IMR-90 (cell line): Measurements from ENCODE around the gene PCBP3. TPM values are rescaled to one million over a fixed set of nuclear protein-coding genes. Genes with fewer than 3 reads are reported as not detected.

Experiments
- ATAC-seq: fragments of 200-7000 bp; cut with Tn5 transposase; 2 replicates; pipeline ENCODE4 v1.9.1; 2020; ENCODE audit warnings: low read depth, mild to moderate bottlenecking, moderate library complexity
- BruUV-seq: library from RNA; stranded (reverse); fragments of 400-500 nt; replicated peaks from 2 replicates; lab custom pipeline; 2021; lab: Mats Ljungman, UMichigan
- CTCF ChIA-PET: fragments of 300-600 bp; formaldehyde crosslinking; extraction: SDS; loops from one replicate; lab custom pipeline; 2021; ENCODE audit warnings: antibody characterized with exemption; lab: Yijun Ruan, JAX
- POLR2A ChIA-PET: fragments of 300-600 bp; sonication (Branson Sonifier 250); formaldehyde crosslinking; loops from one replicate; lab custom pipeline; 2022; ENCODE audit warnings: antibody characterized with exemption; ENCODE audit not compliant: unreplicated experiment; lab: Charles Lee
- DNase-seq: peaks from one replicate; pipeline ENCODE4 v3.0.0; 2013
- H2AFZ ChIP-seq: replicated peaks from 2 replicates; pipeline ENCODE3; 2013; ENCODE audit warnings: low read length, mild to moderate bottlenecking; ENCODE audit not compliant: poor library complexity
- H2AK5ac ChIP-seq: 2 replicates; pipeline ENCODE4 v1.6.1; 2013; ENCODE audit warnings: low read depth, low read length, inconsistent platforms
- H2AK9ac ChIP-seq: replicated peaks from 2 replicates; pipeline ENCODE3; 2013; ENCODE audit warnings: mild to moderate bottlenecking, low read depth, low read length, moderate library complexity; ENCODE audit not compliant: poor library complexity
- H2BK120ac ChIP-seq: 2 replicates; pipeline ENCODE4 v1.6.1; 2013; ENCODE audit warnings: low read depth, low read length, inconsistent platforms
- H2BK15ac ChIP-seq: 3 replicates; pipeline ENCODE4 v1.6.1; 2013; ENCODE audit warnings: low read depth, low read length, inconsistent platforms
- H2BK20ac ChIP-seq: 2 replicates; pipeline ENCODE4 v1.6.1; 2013; ENCODE audit warnings: low read depth, mild to moderate bottlenecking, inconsistent platforms, low read length, moderate library complexity
- H2BK5ac ChIP-seq: 2 replicates; pipeline ENCODE4 v1.6.1; 2013; ENCODE audit warnings: mild to moderate bottlenecking, low read depth, low read length, inconsistent platforms; ENCODE audit not compliant: poor library complexity, severe bottlenecking
- H3K14ac ChIP-seq: replicated peaks from 2 replicates; pipeline ENCODE4 v1.6.1; 2013; ENCODE audit warnings: low read depth, low read length, inconsistent platforms
- H3K18ac ChIP-seq: 2 replicates; pipeline ENCODE4 v1.6.1; 2013; ENCODE audit warnings: low read depth, low read length, control low read depth
- H3K23ac ChIP-seq: 2 replicates; pipeline ENCODE4 v1.6.1; 2013; ENCODE audit warnings: low read depth, low read length, inconsistent platforms
- H3K27ac ChIP-seq: 2 replicates; pipeline ENCODE4 v1.5.1; 2013; ENCODE audit warnings: mild to moderate bottlenecking, control low read depth, low read length; ENCODE audit not compliant: insufficient read depth
- H3K27me3 ChIP-seq: 2 replicates; pipeline ENCODE4 v1.6.1; 2013; ENCODE audit warnings: low read length; ENCODE audit not compliant: control insufficient read depth, insufficient read depth
- H3K36me3 ChIP-seq: 2 replicates; pipeline ENCODE4 v1.6.1; 2013; ENCODE audit warnings: low read length, mixed read lengths; ENCODE audit not compliant: control insufficient read depth, insufficient read depth
- H3K4ac ChIP-seq: 2 replicates; pipeline ENCODE4 v1.6.1; 2013; ENCODE audit warnings: low read depth, low read length, inconsistent platforms
- H3K4me1 ChIP-seq: 2 replicates; pipeline ENCODE4 v1.6.1; 2013; ENCODE audit warnings: low read length, mixed read lengths; ENCODE audit not compliant: control insufficient read depth, insufficient read depth
- H3K4me2 ChIP-seq: 2 replicates; pipeline ENCODE4 v1.6.1; 2013; ENCODE audit warnings: low read depth, mild to moderate bottlenecking, control low read depth, low read length, moderate library complexity
- H3K4me3 ChIP-seq: 2 replicates; pipeline ENCODE4 v1.5.1; 2013; ENCODE audit warnings: low read depth, mild to moderate bottlenecking, control low read depth, low read length, moderate library complexity; ENCODE audit not compliant: insufficient read depth
- H3K56ac ChIP-seq: 2 replicates; pipeline ENCODE4 v1.6.1; 2013; ENCODE audit warnings: low read length, inconsistent platforms; ENCODE audit not compliant: insufficient read depth; ENCODE audit errors: extremely low read depth
- H3K79me1 ChIP-seq, 2 experiments: 2 replicates each; pipeline ENCODE4 v1.6.1; 2013; ENCODE audit warnings: low read length in 2 of 2, inconsistent platforms in 1 of 2, low read depth in 1 of 2
- H3K9ac ChIP-seq: 2 replicates; pipeline ENCODE4 v1.6.1; 2013; ENCODE audit warnings: low read depth, low read length, control low read depth
- H3K9me1 ChIP-seq: 2 replicates; pipeline ENCODE4 v1.6.1; 2013; ENCODE audit warnings: low read length, inconsistent platforms; ENCODE audit not compliant: insufficient read depth
- H3K9me3 ChIP-seq: 2 replicates; pipeline ENCODE4 v1.6.1; 2013; ENCODE audit warnings: low read length; ENCODE audit not compliant: control insufficient read depth, insufficient read depth
- H4K20me1 ChIP-seq: 2 replicates; pipeline ENCODE4 v1.6.1; 2013; ENCODE audit warnings: low read length, inconsistent platforms; ENCODE audit not compliant: insufficient read depth
- H4K5ac ChIP-seq: 2 replicates; pipeline ENCODE4 v1.6.1; 2013; ENCODE audit warnings: mild to moderate bottlenecking, low read depth, low read length, control low read depth
- H4K8ac ChIP-seq, 2 experiments: 2 replicates each; pipeline ENCODE4 v1.6.1; 2013; ENCODE audit warnings: low read depth in 2 of 2, low read length in 2 of 2, control low read depth in 1 of 2, inconsistent platforms in 1 of 2
- H4K91ac ChIP-seq: 2 replicates; pipeline ENCODE4 v1.6.1; 2013; ENCODE audit warnings: low read depth, low read length, inconsistent platforms; ENCODE audit not compliant: insufficient read depth
- BHLHE40 ChIP-seq: fragments of 150-350 bp; IDR thresholded peaks from 2 replicates; pipeline ENCODE4 v1.6.1; 2016; ENCODE audit warnings: mild to moderate bottlenecking, low read depth, low read length
- CEBPB ChIP-seq: IDR thresholded peaks from 2 replicates; pipeline ENCODE4 v1.6.1; 2012; ENCODE audit warnings: low read depth, low read length, improper control_type of control experiment
- CHD1 ChIP-seq: IDR thresholded peaks from 2 replicates; pipeline ENCODE4 v1.6.1; 2012; ENCODE audit warnings: low read depth, low read length, improper control_type of control experiment
- CTCF ChIP-seq: conservative IDR thresholded peaks from 2 replicates; pipeline ENCODE4 v1.5.1; 2012; ENCODE audit warnings: mild to moderate bottlenecking, low read depth, low read length, improper control_type of control experiment
- ELK1 ChIP-seq: fragments of 150-350 bp; IDR thresholded peaks from 2 replicates; pipeline ENCODE4 v1.6.1; 2016; ENCODE audit warnings: low read depth, mild to moderate bottlenecking, low read length, moderate library complexity, borderline replicate concordance
- MAFK ChIP-seq: IDR thresholded peaks from 2 replicates; pipeline ENCODE4 v1.6.1; 2012; ENCODE audit warnings: low read depth, low read length, improper control_type of control experiment
- MAZ ChIP-seq: IDR thresholded peaks from 2 replicates; pipeline ENCODE4 v1.6.1; 2012; ENCODE audit warnings: low read depth, mild to moderate bottlenecking, low read length, improper control_type of control experiment, moderate library complexity, borderline replicate concordance
- MXI1 ChIP-seq: IDR thresholded peaks from 2 replicates; pipeline ENCODE4 v1.6.1; 2012; ENCODE audit warnings: low read depth, mild to moderate bottlenecking, low read length, moderate library complexity, borderline replicate concordance
- NFE2L2 ChIP-seq: fragments of 150-350 bp; IDR thresholded peaks from 2 replicates; pipeline ENCODE4 v1.6.1; 2016; ENCODE audit warnings: low read depth, mild to moderate bottlenecking, low read length
- POLR2A ChIP-seq: IDR thresholded peaks from 2 replicates; pipeline ENCODE4 v1.6.1; 2012; ENCODE audit warnings: mild to moderate bottlenecking, low read depth, low read length
- RAD21 ChIP-seq: IDR thresholded peaks from 2 replicates; pipeline ENCODE4 v1.6.1; 2012; ENCODE audit warnings: low read length, improper control_type of control experiment
- RCOR1 ChIP-seq: IDR thresholded peaks from 2 replicates; pipeline ENCODE4 v1.6.1; 2012; ENCODE audit warnings: mild to moderate bottlenecking, low read length, improper control_type of control experiment; ENCODE audit not compliant: insufficient replicate concordance
- RFX5 ChIP-seq: IDR thresholded peaks from 2 replicates; pipeline ENCODE4 v1.8.0; 2012; ENCODE audit warnings: low read depth, mild to moderate bottlenecking, low read length, moderate library complexity
- WGBS, 2 experiments: methylation state at CpG; one replicate each; pipeline versions ENCODE4 v1.1.5 to v1.1.7; 2013; ENCODE audit warnings: missing lambda C conversion rate in 2 of 2; ENCODE audit not compliant: insufficient read length in 1 of 2; ENCODE audit errors: extremely low coverage in 2 of 2; 5-methylcytosine and 5-hydroxymethylcytosine counted together
- dilution Hi-C: fragments of 300-500 bp; cut with HindIII; formaldehyde crosslinking; loops from one replicate; pipeline ENCODE4 v1.14.3; 2018; ENCODE audit warnings: low sequenced_read_pairs; ENCODE audit not compliant: unreplicated experiment
- in situ Hi-C: fragments of 300-500 bp; cut with MboI; formaldehyde crosslinking; loops from 3 replicates; pipeline ENCODE4 v1.14.3; 2019; ENCODE audit warnings: low sequenced_read_pairs, inconsistent platforms, mixed read lengths
- intact Hi-C: fragments of 100-400 bp; cut with micrococcal nuclease; formaldehyde crosslinking; loops from 2 replicates; pipeline ENCODE4 v1.10.0; 2022
- polyA plus RNA-seq, 3 experiments: library from polyadenylated mRNA; depleted of rRNA; stranded (reverse); fragments of >200 nt; gene quantifications; 2 replicates each; pipeline ENCODE4 v1.2.3, GENCODE V29; 2012; ENCODE audit warnings: low replicate concordance in 1 of 3
- total RNA-seq: library from RNA; depleted of rRNA; stranded (reverse); fragments of >200 nt; gene quantifications from 2 replicates; pipeline ENCODE4 v1.2.3, GENCODE V29; 2012
- TF ChIP-seq, protein P1 (sequence below): fragments of 150-350 bp; IDR thresholded peaks from 2 replicates; pipeline ENCODE4 v1.6.1; 2017; ENCODE audit warnings: mild to moderate bottlenecking, antibody characterized with exemption, low read length, low read depth

PCBP3 gene
- total and polyA plus RNA-seq, 2 of the 4 experiments (the other 2 are of a cell fraction), result 2.9 to 3.9 TPM

DNA sequence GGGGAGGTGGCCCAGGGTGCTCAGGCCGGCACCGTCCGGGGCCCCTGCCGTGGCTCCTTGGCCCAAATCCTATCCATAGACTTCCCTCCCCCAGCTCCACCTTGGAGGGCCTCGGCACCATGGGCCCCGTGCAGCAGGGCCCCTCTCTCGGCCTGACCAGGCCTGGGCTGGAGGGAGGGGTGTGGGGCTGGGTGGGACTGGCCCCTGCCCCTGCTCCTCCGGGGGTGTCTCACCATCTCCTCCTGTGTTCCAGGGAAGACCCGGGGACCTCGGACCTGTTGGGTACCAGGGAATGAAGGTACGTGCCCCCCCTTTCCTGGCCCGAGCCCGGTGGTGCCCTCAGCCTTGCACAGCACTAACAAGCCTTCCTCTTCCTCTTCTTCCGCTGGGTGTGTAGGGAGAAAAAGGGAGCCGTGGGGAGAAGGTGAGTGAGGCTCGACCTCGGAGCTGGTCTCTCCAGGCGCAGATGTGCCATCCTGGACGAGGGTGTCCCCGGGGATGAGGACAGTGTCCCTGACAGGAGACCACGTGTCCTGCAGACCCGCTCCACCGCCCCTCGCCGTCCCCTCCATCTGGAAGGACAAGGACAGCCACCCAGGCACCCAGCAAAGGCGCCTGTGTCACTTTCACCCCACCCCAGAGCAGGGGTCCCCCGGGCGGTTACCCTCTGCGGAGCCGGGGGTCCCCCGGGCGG lies 346.0 kb downstream of the PCBP3 start:
- ATAC-seq, result no peak
- in situ Hi-C loops, result no loop called here
- DNase-seq, result no peak
- H3K18ac ChIP-seq, result no peak overlapping the region
- no peaks in the 10 kb centered on the region for H3K9me3 ChIP-seq
- no peak overlapping the region for H3K14ac ChIP-seq
- peaks cover 20 to 83% of the 10 kb centered on the region in 2 experiments; a peak in 3 of 4 replicates for H3K79me1 ChIP-seq
- 0 out of 2 replicates have a peak, but pooled peaks cover 12% of the 10 kb centered on the region for H3K9me1 ChIP-seq
- no peak overlapping the region for H2AK9ac ChIP-seq
- no peaks in the 10 kb centered on the region for H3K27me3 ChIP-seq
- no peak overlapping the region for H3K4me3 ChIP-seq
- dilution Hi-C loops, result no loop called here
- H2AK5ac ChIP-seq, result 0 out of 2 replicates have a peak overlapping the region, but pooled peaks have one; percentile 13
- intact Hi-C loops, result no loop called here
- H3K56ac ChIP-seq, result no peak overlapping the region
- no peak overlapping the region for H4K8ac ChIP-seq
- H2BK15ac ChIP-seq, result no peak overlapping the region
- peaks cover 88% of the 10 kb centered on the region for H4K20me1 ChIP-seq
- peak overlapping the region; percentile 31; the same call in 1 of the 2 replicates for H3K27ac ChIP-seq
- peaks cover 14% of the 10 kb centered on the region for H3K4me1 ChIP-seq
- WGBS, 2 experiments, result 94% methylated on average over 3 of the region's 32 CpGs; no CpG with 5 or more reads in 1 of the 2 experiments
- TF ChIP-seq RCOR1, result no peak
- TF ChIP-seq MAZ, result no peak
- TF ChIP-seq ELK1, result no peak
- TF ChIP-seq MAFK, result no peak
- no peak for TF ChIP-seq BHLHE40
- TF ChIP-seq RFX5, result no peak
- no peak for TF ChIP-seq CEBPB
- no peak for TF ChIP-seq POLR2A
- TF ChIP-seq CHD1, result no peak
- TF ChIP-seq RAD21, result no peak
- TF ChIP-seq CTCF, result no peak
- TF ChIP-seq NFE2L2, result no peak
- TF ChIP-seq, protein P1, sequence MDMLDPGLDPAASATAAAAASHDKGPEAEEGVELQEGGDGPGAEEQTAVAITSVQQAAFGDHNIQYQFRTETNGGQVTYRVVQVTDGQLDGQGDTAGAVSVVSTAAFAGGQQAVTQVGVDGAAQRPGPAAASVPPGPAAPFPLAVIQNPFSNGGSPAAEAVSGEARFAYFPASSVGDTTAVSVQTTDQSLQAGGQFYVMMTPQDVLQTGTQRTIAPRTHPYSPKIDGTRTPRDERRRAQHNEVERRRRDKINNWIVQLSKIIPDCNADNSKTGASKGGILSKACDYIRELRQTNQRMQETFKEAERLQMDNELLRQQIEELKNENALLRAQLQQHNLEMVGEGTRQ, result no peak
- no peak for TF ChIP-seq MXI1
- H2BK120ac ChIP-seq, result no peak overlapping the region
- CTCF ChIA-PET, result no interaction called here
- H2AFZ ChIP-seq, result no peak overlapping the region
- POLR2A ChIA-PET, result no interaction called here
- H3K36me3 ChIP-seq, result peaks cover 90% of the 10 kb centered on the region
- H3K23ac ChIP-seq, result no peak overlapping the region
- H3K4me2 ChIP-seq, result no peak overlapping the region
- no peak overlapping the region for H4K5ac ChIP-seq
- no peak overlapping the region for H3K9ac ChIP-seq
- no peak overlapping the region for H3K4ac ChIP-seq
- no peak overlapping the region for H2BK20ac ChIP-seq
- no peak overlapping the region for H4K91ac ChIP-seq
- H2BK5ac ChIP-seq, result no peak overlapping the region
- BruUV-seq, result no TSS peak
